Measurements from ENCODE around the gene SNRPD1. TPM values are rescaled to one million over a fixed set of nuclear protein-coding genes. Genes with fewer than 3 reads are reported as not detected.

The SNRPD1 gene
- total and polyA plus RNA-seq, 9 of the 15 experiments (the other 6 are each of a cell fraction or from before 2014, with no cell fraction given): 186 to 1,063 (median 313) TPM

- TF ChIP-seq RERE (CRISPR knock-in tag; IDR thresholded peaks at IDR 0.05; ENCODE audit: borderline replicate concordance): no peak
- TF ChIP-seq SRSF1 (IDR thresholded peaks at IDR 0.05; ENCODE audit: low read depth, low read length): no peak
- peak; percentile 83; the same call in 1 of the 2 replicates for TF ChIP-seq FOXP1 (CRISPR knock-in tag; IDR thresholded peaks at IDR 0.05)
- TF ChIP-seq ZNF707 (CRISPR knock-in tag; conservative IDR thresholded peaks at IDR 0.05): no peak
- TF ChIP-seq ZNF395 (CRISPR knock-in tag; IDR thresholded peaks at IDR 0.05): peak; percentile 52; the same call in 1 of the 2 replicates
- TF ChIP-seq DNMT1 (IDR thresholded peaks at IDR 0.05): no peak
- no peak for TF ChIP-seq CHD4 (IDR thresholded peaks at IDR 0.05; ENCODE audit: insufficient read depth, insufficient replicate concordance, low read depth, low read length, poor library complexity, severe bottlenecking)
- peak; percentile 96 for TF ChIP-seq RBBP5 (IDR thresholded peaks at IDR 0.05; ENCODE audit: borderline replicate concordance, insufficient read depth, low read length, poor library complexity, severe bottlenecking)
- no peak for TF ChIP-seq ZNF12 (CRISPR knock-in tag; IDR thresholded peaks at IDR 0.05)
- TF ChIP-seq ZKSCAN3 (CRISPR knock-in tag; IDR thresholded peaks at IDR 0.05): no peak
- TF ChIP-seq EGR1 (conservative IDR thresholded peaks at IDR 0.05): no peak
- TF ChIP-seq ZZZ3 (IDR thresholded peaks at IDR 0.05): peak; percentile 84
- no peak for TF ChIP-seq ZNF408 (CRISPR knock-in tag; IDR thresholded peaks at IDR 0.05; ENCODE audit: low read depth)
- TF ChIP-seq FOXO4 (CRISPR knock-in tag; IDR thresholded peaks at IDR 0.05): no peak
- peak; percentile 44; the same call in 1 of the 2 replicates for TF ChIP-seq SP1 (CRISPR knock-in tag; IDR thresholded peaks at IDR 0.05)
- peak; percentile 60; the same call in 1 of the 2 replicates for TF ChIP-seq EHMT2 (IDR thresholded peaks at IDR 0.05)
Measured at GRCh38 chr18:21612125-21613039, at the start of gene SNRPD1 (continued).

All from K562 (cell line).